Amygdala (tissue), 56 donors: Measurements from ENCODE around the gene MXI1.
"Not testable (repeated sequence)": the region's sequence is repeated elsewhere in the genome, so short reads cannot be mapped to it uniquely, and the experiment has no call there.

Source experiments
- DNase-seq, 56 donors: peaks; one replicate each; lab custom pipeline; 2025; lab: John Stamatoyannopoulos, UW

The MXI1 gene

DNA sequence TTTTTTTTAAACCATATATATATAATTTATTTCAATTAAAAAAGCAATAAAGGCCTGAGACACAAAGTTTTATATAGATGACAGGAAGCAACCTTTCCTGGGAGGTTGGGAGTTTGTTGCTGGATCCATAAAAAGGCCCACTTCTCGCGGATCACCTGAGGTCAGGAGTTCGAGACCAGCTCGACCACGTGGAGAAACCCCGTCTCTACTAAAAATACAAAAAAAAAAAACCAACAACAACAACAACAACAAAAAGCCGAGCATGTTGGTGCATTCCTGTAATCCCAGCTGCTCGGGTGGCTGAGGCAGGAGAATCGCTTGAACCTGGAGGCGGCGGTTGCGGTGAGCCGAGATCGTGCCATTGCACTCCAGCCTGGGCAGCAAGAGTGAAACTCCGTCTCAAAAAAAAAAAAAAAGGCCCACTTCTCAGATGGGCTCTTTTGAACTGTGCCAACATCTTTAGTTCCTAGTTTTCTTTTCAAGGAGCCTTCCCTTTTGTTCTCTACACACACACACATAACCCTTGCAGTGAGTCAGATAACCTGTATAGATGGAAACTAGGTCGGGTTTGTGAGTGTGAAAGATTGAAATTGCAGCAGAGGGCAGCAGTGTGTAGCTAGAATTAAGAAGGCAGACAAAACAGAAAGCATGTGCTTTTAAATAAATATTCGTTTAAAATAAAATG, 98.5 kb downstream of the MXI1 start:
- peak in 13 of 56 donors; percentile 0 to 45 (median 15) for DNase-seq

DNA sequence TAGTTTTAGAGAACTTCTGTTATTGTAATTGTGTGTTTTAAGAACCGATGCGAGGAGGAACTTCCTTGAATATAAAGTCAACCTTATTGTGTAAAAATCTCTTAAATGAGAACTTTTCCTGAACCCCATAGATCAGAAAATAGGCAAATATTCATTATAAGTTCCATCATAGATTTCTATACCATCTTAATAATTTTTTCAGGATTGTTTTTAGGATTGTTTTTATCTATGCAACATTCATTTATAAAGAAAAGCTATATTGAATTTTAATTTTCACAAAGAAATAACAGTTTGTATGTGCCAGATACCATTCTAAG, 99.0 kb downstream of the MXI1 start:
- DNase-seq: no peak

DNA sequence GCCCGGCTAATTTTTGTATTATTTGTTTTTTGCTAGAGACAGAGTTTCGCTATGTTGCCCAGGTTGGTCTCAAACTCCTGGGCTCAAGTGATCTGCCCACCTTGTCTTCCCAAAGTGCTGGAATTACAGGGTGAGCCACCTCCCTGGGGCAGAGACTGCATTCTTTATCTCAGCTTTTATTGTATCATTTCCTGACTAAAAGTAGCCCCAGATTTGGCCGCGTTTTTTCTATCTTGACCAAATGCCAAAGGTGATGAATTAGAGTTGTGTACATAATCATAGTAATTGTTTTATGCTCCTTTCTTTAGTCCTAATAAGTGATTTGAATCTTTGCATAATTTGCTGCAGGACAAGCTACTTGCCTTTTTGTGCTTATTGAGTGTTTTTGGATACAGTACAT, 100.4 kb downstream of the MXI1 start:
- no peak for DNase-seq

DNA sequence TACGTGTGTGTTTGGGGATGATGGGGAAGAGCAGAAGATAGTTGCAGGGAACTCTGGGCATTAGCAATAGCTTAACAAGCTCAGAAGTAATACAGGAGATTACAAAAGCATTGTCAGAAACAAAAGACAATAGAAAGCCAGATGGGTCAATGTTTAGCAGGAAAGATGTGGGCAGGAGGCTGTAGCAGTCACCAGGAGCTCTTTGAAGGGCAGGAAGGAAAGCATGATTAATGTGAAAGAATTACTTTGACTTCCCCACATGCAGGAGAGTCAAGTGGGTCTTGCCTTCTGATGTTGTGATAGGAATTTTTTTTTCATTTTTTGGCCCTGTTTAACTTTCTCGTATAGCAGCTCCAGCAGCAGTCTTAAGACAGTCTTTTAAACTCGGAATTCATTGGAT, 103.3 kb downstream of the MXI1 start:
- no peak for DNase-seq

DNA sequence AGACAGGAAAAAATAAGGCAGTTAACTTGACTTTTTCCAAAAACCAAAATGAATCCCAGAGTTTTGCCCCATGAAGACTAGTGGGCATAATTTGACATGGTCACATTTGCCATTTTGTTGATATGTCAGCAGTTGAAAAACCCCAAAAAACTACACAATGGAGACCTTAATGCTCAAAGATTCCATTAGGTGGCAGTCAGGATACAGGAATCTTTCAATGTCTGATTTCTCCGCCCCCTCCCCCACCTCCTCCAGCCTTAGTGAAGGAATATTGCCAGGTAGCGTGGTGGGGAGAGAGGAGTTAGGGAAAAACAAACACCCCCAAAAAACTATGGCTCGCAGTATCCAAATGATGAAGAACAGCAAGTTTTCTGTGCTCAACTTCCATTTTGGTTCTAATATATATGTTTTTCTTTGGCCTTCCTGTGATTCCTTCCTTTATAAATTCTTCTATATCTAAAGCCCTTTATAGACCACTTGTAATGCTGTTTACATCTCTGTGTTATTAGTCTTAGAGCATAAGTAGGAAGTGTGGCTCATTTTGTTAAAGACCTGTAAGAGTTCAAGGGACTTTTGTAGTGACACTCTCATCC, 104.0 kb downstream of the MXI1 start:
- DNase-seq: peak in 18 of 56 donors; percentile 2 to 60 (median 14)

DNA sequence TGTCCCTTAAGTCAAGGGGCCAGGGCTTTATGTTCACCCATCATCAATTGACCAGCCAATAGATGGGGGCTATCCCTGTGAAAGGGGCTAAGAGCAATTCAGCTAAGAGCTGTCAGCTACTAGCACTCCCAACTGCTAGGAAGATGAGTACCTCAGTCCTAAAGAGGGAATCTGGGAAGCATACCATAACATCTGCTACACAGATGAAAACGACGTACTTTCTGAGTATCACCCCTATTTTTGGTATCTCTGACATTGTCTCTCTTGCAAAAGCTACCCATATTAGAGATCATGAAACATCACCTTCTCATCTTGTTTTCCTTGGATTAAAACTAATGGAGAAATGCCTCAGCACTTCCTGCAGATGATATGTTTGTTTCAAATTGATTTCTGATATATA, 104.8 kb downstream of the MXI1 start:
- DNase-seq: no peak

DNA sequence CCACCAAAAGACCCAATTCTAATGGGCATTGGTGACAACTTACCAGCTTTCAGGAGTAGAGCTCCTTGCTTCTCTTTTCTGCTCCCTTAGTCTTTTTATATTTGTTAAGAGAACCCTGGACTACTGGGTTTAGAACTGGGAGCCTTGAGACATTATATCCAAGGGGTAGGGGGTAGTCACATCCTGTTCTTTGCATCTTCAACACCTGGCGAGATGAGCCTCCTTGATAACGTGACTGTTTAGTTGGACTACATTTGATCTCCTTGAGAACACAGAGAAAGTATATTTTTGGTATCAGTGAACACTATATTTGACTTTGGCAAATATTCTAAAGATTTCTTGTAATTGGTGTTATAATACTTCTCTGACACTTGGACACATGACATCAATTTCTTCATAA, 106.3 kb downstream of the MXI1 start:
- DNase-seq: no peak

DNA sequence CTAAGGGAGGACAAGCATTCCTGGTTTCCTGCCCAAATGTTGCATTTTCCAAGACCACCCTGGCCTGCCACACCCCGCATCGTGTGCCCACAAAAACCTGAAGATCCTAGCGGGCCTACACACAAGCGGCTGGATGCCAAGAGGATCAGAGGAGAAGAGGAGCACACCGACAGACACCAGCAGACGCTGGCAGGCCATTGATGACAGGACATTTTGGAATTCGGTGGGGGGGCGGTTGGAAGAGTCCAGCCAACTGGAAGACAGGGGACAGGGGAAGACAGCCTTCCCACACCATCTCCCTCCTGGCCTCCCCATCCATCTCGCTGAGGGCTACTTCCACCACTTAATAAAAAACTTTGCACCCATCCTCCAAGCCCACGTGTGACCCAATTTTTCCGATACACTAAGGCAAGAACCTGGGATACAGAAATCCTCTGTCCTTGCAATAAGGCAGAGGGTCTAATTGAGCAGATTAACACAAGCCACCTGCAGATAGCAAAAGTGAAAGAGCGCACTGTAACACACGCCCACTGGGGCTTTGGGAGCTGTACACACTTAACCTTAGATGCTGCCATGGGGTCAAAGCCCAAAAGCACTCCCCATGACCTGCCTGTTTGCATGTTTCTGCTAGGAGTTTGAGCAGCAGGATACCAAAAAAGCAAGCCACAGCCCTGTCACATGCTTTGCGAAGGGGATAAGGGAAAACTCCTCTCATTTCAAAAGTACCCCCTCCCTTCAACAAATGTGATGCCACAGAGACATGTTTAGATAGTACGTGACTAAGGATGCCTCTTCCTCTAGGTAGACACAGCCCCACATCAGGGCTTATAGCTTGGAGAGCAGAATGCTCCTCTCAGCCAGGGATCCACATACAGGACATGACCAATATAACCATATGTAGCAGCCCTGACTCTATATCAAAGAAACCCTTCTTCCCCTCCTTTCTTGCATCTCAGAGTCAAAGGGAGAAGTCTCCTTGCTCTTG, 110.8 kb downstream of the MXI1 start:
- no peak for DNase-seq

DNA sequence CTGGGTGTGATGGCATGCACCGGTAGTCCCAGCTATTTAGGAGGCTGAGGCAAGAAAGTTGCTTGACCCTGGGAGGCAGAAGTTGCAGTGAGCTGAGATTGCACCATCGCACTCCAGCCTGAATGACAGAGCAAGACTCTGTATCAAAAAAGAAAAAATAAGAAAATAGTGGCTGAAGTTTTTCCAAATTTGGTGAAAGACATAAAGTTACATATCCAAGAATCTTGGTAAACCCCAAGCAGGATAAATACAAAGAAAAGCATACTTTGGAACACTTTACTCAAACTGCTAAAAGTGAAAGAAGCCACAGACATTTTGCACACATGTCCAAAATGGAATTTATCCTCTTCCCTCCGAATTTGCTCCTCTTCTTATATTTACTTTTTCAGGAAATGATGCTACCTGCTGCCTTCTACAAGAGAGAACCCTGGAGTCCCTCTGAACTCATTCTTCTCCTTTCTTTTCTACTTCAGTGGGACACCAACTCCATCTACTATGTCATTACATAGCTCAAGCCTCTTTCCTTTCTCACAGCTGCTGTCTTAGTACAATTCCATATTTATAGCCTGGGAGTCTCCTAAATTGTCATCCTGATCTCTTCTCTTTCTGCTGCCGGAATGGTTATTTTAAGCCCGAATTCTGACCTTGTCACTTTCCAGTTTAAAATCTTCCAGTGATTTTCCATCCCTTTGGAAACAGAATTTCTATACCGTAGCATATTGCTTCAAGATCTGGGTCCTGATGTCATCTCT, 114.6 kb downstream of the MXI1 start:
- no peak for DNase-seq

DNA sequence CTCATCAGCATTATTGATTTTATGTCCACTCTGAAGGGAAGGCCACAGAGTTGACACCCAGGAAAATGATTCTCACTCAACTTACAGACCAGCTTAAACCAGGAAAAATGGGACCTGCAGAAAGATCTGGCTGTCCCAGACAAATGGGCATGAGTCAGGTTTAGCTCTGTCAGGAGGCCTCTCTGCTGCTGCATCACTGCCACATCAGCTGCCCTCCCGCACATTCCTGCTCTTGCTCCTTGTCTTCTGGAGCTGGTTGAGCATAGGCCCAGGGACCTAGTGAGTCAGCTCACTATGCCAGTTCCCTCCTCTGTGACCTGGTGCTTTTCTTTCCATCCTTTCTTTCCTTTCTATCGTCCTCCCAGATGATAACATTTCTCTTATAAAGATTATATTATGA, 116.1 kb downstream of the MXI1 start:
- DNase-seq: no peak

DNA sequence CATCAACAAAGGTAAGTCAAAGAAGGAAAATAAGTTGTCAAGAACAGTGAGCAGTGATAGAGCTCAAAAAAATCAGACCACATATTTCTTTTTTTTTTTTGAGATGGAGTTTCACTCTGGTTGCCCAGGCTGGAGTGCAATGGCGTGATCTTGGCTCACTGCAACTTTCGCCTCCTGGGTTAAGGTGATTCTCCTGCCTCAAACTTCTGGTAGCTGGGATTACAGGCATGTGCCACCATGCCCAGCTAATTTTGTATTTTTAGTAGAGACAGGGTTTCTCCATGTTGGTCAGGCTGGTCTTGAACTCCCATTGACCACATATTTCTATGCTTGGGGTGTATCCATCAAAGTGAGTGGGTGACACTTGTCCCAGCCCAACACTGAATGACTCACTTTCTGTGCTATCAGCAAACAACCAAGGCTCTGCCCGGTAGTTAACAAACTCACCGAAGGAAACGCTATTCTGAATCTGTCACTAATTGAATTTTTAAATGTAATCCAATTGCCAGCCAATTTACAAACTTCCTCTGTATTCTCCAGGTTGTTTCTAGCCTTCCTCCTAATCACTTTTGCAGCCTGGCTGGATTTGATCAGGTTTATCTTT, 116.9 kb downstream of the MXI1 start:
- no peak for DNase-seq

DNA sequence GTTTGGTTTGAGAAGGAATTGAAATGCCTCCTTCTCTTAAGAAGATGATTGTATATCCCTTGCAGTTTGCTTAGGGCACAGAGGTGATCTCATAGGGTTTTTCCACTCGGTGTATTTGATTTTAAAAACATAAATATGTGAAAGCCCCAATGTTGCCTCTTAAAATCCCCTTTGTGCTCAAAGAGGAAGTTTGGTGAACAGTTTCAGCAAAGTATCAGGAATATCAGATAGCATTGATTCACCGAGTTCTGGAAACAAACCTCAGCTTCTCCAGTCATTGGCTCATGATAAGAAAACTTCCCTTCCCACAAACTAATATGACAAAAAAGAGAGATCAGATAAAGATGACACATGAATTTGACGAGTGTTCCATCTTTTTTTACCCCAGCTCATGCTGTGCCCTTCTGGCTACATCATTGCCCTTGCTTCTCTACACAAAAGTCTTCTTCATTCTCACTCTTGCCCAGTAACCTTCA, 117.4 kb downstream of the MXI1 start:
- no peak for DNase-seq

DNA sequence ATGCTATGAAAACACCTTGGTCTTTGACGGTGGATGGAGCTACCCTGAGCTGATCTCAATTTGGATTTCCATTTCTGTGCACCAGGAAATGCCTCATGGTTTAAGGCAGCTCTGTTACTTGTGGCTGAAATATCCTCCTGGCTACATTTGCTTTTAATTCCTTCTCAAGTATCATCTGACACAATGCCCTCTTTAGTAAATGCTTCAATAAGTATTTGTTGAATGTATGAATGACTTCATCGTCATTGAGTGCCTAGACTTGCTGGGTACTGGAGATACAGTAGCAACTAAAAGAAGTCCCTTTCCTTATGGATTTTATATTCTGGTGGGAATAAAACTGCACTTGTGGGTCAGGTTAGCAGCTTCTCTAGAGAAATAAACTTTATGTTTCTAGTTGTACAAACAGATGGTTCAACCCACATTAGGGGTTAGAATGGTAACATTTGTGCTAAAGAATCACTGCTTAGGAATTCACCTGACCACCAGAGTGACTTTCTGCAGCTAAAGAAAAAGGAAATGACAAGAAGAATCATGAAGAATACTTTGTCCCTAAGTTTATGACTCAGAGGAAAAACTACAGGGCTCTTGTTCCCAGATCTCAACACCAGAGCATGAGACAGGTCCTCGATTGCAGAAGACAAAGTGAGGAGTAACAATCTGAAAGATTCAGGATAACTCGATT, 119.1 kb downstream of the MXI1 start:
- DNase-seq: no peak

DNA sequence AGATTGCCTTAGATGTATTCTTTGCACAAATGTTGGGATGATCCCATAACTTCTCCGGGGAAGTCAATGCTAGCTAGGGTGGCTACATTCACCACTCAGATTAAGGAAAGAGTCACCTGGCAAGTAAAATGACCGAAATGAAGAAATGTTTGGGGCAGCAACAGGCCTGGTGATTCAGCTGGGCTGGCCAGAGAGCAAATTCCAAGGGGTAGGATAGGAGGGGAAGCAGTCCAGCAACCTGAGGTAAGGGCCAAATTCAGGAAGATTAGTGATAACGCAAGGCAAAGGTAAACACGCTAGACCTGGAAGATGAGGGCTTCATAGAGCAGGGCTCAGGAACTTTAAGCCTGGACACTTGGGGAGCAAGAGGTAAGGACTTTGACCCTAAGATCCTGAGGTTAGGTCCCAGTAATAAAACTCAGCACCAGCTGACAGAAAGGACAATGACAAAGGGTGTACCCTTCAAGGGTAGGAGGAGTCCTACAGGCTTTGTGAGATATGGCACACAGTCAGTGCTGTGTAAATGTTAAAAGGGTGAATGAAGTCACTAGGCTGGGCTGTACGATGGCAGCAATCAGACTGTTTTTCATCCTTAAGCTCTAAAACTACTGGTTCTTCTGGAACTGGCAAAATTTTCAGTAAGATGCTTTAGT, 120.0 kb downstream of the MXI1 start:
- no peak for DNase-seq

DNA sequence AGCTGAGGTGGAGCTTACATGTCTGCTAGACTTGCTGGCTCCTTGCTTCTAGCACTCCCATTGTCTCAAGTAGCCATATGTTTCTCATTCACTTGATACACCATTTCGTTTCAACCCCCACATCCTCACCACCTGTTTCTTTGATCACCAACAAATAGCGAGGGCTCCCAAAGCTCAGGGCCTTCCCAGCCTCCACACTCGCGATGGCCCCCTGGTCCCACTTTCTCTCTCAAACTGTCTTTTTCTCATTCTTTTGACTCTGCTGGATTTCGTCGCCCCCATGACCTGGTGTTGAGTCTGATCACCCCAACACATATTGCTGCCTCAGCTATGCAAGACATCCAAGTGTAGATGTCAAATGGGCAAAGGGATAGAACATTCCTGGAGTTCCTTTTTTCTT, 123.3 kb downstream of the MXI1 start:
- DNase-seq: no peak

DNA sequence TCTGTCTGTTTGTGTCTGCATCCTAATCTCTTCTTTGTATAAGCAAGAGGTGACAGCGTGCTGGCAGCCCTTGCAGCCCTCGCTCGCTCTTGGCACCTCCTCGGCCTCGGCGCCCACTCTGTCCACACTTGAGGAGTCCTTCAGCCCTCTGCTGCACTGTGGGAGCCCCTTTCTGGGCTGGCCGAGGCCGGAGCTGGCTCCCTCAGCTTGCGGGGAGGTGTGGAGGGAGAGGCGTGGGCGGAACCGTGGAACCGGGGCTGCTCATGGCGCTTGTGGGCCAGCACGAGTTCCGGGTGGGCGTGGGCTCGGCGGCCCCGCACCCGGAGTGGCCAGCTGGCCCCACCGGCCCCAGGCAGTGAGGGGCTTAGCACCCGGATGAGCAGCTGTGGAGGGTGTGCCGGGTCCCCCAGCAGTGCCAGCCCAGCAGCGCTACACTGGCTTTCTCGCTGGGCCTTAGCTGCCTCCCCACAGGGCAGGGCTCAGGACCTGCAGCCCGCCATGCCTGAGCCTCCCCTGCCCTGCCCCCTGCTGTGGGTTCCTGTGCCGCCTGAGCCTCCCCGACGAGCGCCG, 123.9 kb downstream of the MXI1 start:
- not testable (repeated sequence) for DNase-seq

DNA sequence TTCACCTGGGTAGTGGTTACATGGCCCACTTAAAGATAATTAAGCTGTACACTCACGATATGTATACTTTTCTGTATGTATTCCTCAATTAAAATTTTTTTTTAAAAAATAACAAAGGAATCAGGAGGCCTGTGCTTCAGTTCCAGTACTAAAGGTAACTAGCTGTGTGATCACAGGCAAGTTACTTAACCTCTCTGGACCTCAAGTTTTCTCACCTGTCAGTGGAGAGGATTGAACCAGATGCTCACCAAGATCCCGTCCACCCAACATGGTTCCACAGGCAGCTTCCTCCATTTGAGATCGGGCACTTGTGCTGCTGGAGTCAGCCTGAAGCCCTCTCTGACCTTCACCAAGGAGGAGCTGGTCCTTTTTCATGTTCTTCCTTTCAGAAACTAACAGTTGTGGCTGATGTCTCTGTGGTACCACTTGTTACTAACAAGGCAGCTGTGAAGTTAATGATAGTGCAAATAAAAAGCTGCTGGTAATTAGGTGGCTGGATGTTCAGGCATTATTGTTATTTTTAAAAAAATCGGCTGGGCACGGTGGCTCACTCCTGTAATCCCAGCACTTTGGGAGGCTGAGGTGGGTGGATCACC, 126.8 kb downstream of the MXI1 start:
- no peak for DNase-seq

DNA sequence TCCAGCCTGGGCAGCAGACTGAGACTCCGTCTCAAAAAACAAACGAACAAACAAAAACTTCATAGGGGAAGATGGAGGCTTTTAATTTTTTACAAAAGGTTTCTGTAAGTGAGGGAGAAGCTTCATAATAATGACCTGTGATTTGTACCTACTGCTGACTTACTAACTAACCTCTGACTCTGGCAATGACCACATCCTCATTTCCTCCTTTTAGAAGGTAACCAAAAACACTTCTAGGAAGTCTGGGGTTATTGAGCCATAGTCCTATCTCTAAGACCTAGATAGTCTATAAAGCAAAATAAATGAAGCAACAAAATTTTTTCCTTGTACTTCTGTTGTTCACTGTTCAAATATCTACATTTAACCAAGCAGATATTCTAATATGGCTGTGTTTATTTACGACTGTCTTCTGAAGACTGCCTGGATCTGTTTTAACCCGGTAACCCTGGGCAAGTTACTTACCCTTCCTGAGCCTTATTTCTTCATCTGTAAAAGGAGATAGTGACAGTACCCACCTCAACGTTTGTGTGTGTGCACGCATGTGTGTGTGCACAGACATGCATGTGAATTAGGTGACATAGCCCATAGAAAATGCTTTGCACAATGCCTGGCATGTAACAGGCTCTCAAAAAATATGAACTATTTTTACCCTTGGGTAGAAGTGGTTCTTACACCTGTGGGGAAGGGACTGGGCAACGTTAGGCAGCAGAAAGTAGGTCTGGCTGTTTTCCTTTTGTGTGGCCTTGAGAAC, 128.1 kb downstream of the MXI1 start:
- no peak for DNase-seq
